CD4-positive, alpha-beta T cell treated with Interleukin-2 at 100 ng/mL for 4 hours (primary cell): ENCODE measurements around the gene REEP2.
"Not testable (repeated sequence)": the region's sequence is repeated elsewhere in the genome, so short reads cannot be mapped to it uniquely, and the experiment has no call there.

Source experiments
- DNase-seq: peaks from one replicate; pipeline ENCODE4 v3.0.0-alpha.2; 2020; ENCODE audit warnings: low spot score

The REEP2 gene, protein sequence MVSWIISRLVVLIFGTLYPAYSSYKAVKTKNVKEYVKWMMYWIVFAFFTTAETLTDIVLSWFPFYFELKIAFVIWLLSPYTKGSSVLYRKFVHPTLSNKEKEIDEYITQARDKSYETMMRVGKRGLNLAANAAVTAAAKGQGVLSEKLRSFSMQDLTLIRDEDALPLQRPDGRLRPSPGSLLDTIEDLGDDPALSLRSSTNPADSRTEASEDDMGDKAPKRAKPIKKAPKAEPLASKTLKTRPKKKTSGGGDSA

DNA sequence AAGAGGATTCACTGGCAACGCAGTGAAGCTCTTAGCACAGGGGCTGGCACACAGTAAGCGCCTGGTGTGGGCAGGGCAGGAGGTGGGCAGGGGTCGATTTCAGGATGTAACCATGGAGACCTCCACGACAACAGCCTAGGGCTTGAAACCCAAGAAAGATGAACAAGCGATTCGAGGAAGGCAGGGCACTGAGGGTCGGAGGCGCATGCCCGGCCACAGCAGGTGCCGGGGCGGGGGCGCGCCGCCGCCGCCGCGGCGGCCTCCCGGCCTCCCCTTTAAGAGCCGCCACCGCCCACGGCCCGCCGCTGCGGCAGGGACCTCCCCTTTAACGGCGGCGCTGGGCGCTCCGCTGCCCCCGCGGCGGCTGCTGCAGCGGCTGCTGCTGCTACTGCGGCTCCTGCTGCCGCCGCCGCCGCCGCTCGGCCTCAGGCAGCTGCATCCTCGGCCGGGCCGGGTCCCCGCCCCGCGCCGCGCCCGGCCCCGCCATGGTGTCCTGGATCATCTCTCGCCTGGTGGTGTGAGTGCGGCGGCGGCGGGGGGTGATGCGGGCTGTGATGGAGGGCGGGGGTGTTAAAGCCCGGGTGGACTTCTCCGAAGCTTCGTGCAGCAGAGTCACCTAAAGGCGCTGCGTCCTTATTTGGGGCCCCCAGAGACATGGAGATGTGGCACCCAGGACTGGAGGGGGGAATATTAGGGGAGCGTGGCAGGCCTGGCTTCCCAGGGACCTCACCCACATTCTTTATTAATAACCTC lies at the start of gene REEP2:
Gene REEP2, plus strand, starts transcription at position 334 of the 753 bp plus-strand sequence. Its CDS starts 152 bp downstream, at position 486.
- peak; percentile 37 for DNase-seq

DNA sequence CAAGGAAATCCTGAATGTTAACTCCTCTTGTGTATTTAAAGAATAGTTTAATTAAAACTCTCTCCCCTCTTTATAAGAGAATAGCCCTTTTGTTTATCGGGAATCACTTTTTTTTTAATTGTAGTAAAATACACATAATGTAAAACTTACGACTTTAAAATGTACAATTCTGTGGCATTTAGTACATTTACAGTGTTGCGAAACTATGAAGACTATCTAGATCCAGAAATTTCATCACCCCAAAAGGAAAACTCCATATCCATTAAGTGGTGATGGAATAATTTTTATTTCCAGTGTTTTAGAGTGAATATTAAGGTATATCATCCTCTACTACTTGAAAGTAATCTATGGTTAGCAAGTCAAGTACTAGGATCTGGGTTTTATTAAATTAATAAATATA lies 49.5 kb upstream of the REEP2 start:
- DNase-seq: no peak

DNA sequence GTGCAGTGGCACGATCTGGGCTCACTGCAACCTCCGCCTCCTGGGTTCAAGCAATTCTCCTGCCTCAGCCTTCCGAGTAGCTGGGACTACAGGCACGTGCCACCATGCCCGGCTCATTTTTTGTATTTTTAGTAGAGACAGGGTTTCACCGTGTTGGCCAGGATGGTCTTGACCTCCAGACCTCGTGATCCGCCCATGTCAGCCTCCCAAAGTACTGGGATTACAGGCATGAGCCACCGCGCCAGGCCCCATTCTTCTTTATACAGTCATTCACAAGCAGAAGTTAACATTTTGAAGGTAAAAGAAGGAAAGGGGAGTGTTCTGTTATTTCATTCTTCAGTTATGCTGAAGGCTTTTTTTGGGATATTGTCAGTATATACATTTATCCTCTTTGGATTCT lies 48.9 kb upstream of the REEP2 start:
- DNase-seq: not testable (repeated sequence)

DNA sequence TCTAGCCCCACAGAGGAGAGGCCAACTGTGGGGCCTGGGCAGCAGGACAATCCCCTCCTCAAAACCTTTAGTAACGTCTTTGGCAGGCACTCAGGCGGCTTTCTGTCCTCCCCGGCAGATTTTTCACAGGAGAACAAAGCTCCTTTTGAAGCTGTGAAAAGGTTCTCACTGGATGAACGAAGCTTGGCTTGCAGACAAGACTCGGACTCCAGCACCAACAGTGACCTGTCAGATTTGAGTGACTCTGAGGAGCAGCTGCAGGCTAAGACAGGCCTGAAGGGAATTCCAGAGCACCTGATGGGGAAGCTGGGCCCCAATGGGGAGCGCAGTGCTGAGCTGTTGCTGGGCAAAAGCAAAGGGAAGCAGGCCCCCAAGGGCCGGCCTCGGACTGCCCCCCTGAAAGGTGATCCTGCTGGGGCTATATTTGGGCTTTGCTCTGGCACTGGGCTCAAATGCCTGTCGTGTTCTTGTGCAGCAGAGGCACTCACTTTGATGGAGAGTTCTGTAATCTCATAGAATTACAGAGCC lies 46.9 kb upstream of the REEP2 start:
- DNase-seq: no peak

DNA sequence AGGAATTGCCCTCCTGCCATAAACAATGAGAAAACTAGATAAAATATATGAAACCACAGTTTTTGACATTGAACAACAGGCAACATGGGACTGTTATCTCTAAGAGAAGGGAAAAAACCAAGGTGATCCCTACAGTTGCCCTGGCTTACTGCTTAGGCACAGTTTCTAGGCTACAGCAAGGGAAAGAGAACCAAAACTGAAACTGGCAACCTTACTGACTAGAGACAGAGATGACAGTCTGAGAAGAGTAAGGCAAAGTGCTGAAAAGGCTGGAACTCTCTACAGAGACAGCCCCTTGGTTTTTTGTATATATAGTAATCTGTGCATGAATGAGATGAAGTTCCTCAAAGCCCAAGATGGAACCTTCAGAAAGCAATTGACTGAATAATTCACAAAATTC lies 36.2 kb upstream of the REEP2 start:
- no peak for DNase-seq

DNA sequence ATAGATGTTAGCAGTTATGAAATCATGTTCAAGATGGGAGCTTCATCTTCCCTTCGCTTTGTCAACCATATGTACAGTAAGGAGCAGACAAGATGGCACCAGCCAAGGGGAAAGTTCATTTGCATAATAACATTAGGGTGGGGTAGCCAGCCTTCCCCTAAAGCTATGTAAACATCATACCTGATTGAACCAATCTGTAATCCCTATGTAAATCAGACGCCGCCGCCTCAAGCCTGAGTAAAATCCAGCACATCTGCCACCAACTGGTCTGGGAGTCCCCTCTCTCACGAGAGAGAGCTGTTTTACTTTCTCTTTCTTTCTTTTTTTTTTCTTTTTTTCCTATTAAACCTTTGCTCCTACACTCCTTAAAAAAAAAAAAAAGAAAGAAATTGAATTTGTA lies 30.8 kb upstream of the REEP2 start:
- peak; percentile 10 for DNase-seq

DNA sequence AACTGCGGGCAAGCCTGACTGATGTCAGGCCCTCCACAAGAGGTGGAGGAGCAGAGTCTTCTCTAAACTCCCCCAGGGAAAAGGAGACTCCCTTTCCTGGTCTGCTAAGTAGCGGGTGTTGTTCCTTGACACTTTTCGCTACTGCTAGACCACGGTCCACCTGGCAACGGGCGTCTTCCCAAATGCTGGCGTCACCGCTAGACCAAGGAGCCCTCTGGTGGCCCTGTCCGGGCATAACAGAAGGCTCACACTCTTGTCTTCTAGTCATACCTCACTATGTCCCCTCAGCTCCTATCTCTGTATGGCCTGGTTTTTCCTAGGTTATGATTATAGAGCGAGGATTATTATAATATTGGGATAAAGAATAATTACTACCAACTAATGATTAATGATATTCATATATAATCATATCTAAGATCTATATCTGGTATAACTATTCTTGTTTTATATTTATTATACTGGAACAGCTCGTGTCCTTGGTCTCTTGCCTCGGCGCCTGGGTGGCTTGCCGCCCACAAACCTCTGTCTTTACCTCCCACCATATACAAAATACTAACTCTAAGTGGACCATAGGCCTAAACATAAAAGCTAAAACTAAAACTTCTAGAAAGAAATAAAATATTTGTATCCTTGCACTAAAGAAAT lies 27.7 kb upstream of the REEP2 start:
- DNase-seq: peak; percentile 12

DNA sequence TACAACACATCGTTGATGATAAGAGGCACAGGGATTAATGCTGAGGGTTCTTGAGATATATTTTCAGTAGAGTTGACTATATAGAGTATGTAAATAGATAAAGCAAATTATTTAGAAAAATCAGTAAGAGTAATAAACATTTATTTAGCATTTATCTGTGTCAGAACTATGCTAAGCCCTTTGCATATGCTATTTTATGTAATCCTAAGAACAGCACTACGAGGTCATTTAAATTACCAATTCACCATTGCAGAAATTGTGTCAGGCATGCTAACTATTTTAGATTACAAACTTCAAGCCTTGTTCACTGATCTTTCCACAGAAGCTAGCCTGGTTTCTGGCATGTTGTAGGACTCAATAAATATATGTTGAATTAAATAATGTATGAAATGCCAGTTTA lies 20.4 kb upstream of the REEP2 start:
- DNase-seq: no peak

DNA sequence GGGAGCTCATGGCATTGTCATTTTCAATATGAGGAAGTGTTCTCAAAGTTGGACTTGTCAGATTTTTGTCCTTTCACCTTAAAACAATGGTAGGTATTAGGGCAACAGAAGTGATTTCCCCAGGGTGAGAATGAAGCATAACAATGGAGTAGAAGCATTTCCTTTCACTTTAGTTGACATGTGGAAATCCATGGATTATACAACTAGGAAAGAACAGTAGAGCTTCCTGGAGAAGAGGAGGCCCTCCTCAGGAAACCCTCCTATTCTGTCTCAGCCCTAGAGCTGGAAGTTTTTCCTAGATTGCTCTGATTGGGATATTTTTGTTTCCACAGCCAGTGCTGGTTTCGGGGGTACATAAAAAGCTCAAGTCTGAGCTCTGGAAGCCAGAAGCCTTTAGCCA lies 13.8 kb upstream of the REEP2 start:
- no peak for DNase-seq

DNA sequence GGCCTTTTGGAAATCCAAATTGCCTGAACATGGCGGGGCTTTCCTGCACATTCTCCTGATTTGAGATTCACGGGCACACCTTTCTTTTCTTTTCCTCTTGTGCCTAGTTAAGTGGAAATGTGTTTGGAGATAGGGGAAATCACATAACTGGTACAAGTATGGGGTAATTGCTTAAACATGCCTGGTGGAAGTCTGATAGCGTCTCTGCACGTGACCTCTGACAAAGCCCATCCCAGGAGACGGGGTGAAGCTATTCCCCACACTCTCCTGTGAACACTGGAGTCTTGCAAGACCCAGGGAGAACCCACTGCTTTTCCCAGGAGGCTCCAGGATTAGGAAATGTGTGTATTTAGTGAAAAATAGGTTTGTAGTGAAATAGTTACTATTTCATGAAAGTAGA lies 2.9 kb upstream of the REEP2 start:
- DNase-seq: no peak

DNA sequence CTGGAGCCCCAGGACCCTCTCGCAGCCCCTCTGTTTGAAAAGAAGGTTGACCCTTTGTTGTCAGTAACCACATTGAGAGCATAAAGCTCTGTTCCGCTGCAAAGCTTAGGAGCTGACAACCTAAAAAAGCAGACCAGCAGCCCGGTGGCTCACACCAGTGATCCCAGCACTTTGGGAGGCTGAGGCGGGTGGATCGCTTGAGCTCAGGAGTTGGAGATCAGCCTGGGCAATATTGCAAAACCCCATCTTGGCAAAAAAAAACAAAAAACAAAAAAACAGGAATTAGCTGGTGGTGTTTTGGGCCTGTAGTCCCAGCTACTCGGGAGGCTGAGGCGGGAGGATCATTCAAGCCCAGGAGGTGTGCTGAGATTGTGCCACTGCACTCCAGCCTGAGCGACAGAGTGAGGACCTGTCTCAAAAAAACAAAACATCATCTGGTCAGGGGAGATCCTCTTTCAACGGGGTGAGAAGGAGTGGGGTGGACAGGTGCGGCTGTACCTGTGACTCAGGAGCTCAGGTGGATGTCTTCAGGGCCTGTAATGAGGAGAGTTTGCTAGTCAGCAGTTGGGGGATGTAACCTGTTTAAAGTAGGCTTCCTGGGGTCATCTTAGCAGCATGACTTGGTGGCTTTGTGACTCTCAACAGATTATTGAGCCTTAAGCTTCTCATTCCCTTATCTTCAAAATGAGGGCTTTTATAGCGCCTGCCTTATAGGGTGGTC lies 694 bp upstream of the REEP2 start:
- no peak for DNase-seq

DNA sequence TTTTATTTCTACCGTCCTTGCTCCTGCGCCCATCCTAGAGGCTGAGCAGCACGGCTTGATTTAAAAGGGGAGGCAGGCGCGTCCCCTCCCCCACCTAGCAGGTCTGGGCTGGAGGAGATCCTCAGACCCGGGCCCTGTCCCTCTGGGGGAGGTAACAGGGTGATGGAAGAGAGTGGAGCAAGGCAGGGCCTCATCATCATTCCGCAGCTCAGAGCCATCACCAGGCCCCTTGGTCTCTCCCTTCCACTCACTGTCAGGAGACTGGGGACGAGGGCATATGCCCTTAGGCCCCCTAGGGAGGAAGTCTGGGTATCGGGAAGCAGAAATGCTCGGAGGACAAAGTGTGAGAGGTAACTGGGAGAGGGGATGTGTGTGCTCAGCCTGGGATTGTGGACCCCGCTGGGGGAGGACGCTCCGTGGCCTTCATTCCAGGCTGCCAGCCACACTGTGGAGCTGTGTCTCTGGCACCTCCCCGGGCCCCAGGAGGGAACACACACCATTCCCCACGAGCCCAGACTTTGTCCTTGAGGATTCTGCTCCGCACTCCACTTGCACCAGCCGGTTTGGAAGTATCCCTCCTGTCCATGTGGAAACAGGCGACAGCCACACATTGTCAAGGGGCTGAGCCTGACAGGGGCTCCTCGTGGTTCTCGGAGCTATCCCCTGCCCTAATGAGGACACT lies 761 bp downstream of the REEP2 start:
- DNase-seq: no peak

DNA sequence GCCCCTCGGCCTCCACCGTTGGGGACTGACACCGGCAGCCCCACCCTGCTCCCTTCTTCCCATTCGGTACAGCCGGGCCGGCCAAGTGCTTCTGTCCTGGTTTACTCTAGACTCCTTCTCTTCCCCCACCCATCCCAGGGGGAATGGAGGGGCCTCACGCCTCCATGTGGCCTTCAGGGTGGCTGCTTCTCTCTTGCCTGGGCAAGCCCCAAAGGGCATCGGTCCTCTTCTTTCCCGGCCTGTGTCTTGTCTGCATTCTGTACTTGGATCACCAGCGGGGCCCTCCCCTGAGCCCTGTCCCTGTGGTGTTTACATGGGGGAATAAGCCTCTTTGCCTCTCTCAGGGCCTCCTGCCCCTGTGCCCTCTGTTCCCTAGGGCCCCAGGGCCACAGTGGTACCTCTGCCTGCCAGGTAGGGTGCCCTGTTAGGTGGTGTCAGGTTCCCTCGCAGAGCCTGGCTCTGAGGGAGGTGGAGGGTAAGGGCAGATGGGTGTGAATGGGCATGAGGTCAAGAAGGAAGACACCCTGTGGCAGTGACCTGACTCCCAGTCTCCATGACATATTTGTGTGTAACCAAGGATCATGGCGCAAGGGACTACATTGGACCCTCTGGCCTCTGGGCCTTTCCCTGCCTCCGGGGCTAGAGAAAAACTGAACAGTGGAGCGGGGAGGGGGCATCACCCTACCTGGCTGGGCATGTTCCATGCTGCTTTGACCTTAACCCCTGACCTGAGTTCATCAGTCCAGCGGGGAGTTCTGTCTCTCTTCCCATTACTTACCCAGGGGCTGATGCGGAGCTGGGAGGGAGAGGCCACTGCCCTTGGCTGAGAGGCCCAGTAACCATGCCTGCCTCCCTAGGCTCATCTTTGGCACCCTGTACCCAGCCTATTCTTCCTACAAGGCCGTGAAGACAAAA lies 1.6 kb downstream of the REEP2 start:
- DNase-seq: no peak

DNA sequence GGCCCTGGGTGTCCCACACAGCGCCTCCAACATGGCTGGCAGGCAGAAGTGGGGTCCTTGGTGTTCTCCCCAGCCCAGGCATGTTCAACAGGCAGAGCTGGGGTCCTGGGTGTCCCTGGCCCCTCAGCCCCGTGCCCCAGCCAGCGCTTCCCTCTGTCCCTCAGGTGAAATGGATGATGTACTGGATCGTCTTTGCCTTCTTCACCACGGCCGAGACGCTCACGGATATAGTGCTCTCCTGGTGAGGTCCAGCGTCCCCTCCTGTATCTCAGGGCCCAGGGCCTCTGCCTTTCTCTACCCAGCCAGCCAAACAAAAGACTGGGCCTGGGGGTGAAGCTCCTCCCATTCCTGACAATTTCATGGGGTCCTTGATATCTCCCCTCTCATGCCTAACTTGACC lies 2.4 kb downstream of the REEP2 start:
- DNase-seq: no peak

DNA sequence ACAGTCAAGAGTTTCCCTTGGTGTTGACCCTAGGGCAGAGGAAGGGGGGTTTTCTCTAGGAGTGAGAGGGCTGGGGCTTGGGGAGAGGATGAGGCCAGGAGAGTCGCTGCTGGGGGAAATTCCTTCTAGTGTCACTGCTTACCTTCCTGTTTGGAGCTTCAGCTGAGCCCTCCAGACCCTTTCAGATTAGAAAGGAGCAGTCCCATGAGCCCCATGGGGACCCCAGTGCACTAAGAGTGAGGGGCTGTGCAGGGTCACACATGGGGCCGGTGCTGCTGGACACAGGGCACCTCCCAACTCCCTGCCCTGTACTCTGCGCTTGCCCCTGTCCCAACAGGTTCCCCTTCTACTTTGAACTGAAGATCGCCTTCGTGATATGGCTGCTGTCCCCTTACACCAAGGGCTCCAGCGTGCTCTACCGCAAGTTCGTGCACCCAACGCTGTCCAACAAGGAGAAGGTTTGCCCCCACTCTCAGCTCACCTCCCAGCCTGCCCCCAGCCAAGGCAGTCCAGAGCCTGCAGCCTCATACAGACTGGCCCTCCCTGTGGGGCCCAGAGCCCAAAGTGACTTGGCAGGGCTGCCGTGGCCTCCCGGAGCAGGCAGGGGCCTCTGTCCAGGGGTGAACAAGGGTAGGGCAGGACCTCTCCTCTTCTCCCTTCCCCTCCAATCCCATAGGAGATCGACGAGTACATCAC lies 5.4 kb downstream of the REEP2 start:
- no peak for DNase-seq

DNA sequence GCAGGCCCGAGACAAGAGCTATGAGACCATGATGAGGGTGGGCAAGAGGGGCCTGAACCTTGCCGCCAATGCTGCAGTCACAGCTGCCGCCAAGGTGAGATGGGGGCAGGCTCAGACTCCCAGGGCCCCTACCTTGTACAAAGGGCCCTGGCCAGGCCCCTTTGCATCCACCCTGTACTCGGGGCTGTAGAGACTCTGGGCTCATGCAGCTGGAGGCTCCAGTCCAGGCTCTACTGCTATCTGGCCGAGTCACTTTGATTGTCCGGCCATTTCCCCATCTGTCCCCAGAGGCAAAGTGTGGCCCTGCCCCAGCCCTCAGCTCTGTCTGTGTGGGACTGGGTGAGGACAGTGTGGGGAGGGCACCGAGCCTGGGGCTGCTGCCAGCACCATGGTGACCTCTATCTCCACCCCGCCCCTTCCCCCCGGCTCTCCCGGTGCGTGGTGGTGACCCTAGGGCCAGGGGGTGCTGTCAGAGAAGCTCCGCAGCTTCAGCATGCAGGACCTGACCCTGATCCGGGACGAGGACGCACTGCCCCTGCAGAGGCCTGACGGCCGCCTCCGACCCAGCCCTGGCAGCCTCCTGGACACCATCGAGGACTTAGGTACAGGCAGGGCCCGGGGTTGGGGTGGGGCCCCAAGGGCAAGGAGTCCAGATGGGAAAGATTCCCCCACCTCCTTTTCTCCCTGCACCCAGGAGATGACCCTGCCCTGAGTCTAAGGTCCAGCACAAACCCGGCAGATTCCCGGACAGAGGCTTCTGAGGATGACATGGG lies 6.1 kb downstream of the REEP2 start:
- no peak for DNase-seq

DNA sequence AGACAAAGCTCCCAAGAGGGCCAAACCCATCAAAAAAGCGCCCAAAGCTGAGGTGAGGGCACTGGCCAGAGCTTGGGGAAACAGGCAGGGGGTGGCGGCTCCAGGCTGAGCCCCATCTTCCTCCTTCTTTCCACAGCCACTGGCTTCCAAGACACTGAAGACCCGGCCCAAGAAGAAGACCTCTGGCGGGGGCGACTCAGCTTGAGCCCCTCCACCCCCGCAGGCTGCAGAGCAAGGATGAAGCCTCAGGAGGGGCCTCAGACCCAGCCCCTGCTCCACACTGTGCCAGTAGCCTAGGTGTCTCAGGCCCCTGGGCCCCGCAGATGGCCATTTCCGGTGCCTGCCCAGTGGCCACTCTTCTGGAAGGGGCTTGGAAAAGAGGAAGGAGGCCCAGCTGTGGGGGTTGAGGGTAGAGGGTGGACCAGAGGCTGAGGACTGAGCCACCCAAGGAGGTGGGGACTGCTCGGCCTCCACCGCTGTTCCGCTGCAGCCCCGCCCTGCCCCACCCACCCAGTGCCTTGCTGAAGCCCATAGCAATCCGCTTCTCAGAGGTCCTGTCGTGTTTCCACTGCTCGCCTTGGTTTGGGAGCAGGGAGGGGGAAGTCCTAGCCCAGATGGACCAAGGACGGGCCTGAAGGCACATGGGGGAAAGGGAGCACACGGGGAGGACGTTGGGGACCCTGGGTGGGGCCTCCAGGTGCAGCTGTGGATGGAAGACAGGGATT lies 6.9 kb downstream of the REEP2 start:
- no peak for DNase-seq

DNA sequence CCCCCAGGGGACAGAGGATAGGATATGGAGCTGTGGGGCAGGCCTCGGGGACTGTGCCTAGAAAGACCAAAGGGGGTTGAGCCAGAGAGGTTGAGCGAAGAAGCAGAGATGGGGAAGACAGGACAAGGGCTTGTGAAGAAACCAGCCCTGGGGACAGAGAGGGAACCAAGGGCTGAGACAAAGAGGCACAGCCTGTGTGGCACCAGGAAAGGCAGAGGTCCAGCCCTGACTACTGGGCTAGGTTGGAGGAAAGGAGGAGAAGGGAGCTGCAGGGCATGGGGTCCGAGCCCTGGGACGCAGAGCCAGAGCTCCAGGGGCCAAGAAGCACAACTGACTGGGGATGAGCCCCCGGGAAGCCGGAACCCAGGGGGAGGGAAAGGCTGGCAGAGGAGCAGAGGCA lies 9.2 kb downstream of the REEP2 start:
- DNase-seq: no peak
